ENCODE results near the gene PNPLA3. TPM values are rescaled to one million over a fixed set of nuclear protein-coding genes. Genes with fewer than 3 reads are reported as not detected.

The PNPLA3 gene
- 1 to 10 TPM in 1 of 4 donors, under 1 TPM in 2, not detected in 1; 0.22 to 4.0 (median 0.53) TPM for polyA plus RNA-seq
- long read RNA-seq, donor 1, result 0 reads
- long read RNA-seq, donor 2, result 0 reads
- long read RNA-seq, donor 3, result 0 reads
- long read RNA-seq, donor 4, result 0 reads
- long read RNA-seq, donor 5, result 0 reads
- long read RNA-seq, donor 6, result 0 reads
- long read RNA-seq, donor 7, result 0 reads
- long read RNA-seq, donor 8, result 0 reads
- long read RNA-seq, donor 9, result 0 reads
- long read RNA-seq, donor 10, partial matches to known transcripts, result 0 of 2 reads
- long read RNA-seq, donor 10, other reads (novel, unspliced or antisense), result 0 of 2 reads

GRCh38 chr22:43923631-43924464, at the start of gene PNPLA3:
Gene PNPLA3, plus strand, starts transcription at chr22:43923805. Its CDS starts 107 bp downstream, at chr22:43923912.
- WGBS, 3 donors, result 1 to 2% (median 2%) methylated on average over 77 to 100 of the region's 100 CpGs
- peaks cover 0 to 3% (median 0%) of the 10 kb centered on the region in 3 donors for H3K27me3 ChIP-seq (ENCODE audit: control insufficient read depth in 3 of 3, insufficient read depth in 3 of 3, low read length in 3 of 3)
- H3K36me3 ChIP-seq (ENCODE audit: control insufficient read depth in 3 of 3, insufficient read depth in 2 of 3, low read depth in 1 of 3, low read length in 3 of 3), result no peaks in the 10 kb centered on the region
- no peaks in the 10 kb centered on the region for H3K9me3 ChIP-seq (ENCODE audit: control insufficient read depth in 2 of 2, insufficient read depth in 1 of 2, low read depth in 1 of 2, low read length in 1 of 2)
- H3K4me1 ChIP-seq (ENCODE audit: control insufficient read depth in 3 of 3, insufficient read depth in 2 of 3, low read depth in 1 of 3, low read length in 2 of 3), result peaks cover 0 to 13% (median 0%) of the 10 kb centered on the region in 3 donors
- DNase-seq (peak; percentile 87 to 92), FAIRE-seq (no peak)
- peak within 1 kb of the TSS in 1 of 3 donors; percentile 63 for H3K27ac ChIP-seq (ENCODE audit: low read depth in 1 of 3, low read length in 2 of 3)
- H3K4me3 ChIP-seq (ENCODE audit: low read depth in 1 of 3, low read length in 3 of 3), result peak within 1 kb of the TSS; percentile 44 to 55 (median 44)

GRCh38 chr22:43876866-43877509, 46.6 kb upstream of the PNPLA3 start:
- Histone ChIP-seq H3K9me3 (ENCODE audit: control insufficient read depth in 2 of 2, insufficient read depth in 1 of 2, low read depth in 1 of 2, low read length in 1 of 2) (no peaks in the 10 kb centered on the region), H3K4me3 (ENCODE audit: low read depth in 1 of 3, low read length in 3 of 3) (no peak overlapping the region), H3K27ac (ENCODE audit: low read depth in 1 of 3, low read length in 2 of 3) (no peak overlapping the region), H3K36me3 (ENCODE audit: control insufficient read depth in 3 of 3, insufficient read depth in 2 of 3, low read depth in 1 of 3, low read length in 3 of 3) (no peaks in the 10 kb centered on the region), H3K4me1 (ENCODE audit: control insufficient read depth in 3 of 3, insufficient read depth in 2 of 3, low read depth in 1 of 3, low read length in 2 of 3) (no peaks in the 10 kb centered on the region), H3K27me3 (ENCODE audit: control insufficient read depth in 3 of 3, insufficient read depth in 3 of 3, low read length in 3 of 3) (peaks cover 0 to 3% (median 0%) of the 10 kb centered on the region in 3 donors)
- DNase-seq, result no peak
- no peak for FAIRE-seq
- WGBS, 3 donors, result 57 to 71% (median 63%) methylated on average over 5 of the region's 5 CpGs

- no peaks in the 10 kb centered on the region for H3K36me3 ChIP-seq (ENCODE audit: control insufficient read depth in 3 of 3, insufficient read depth in 2 of 3, low read depth in 1 of 3, low read length in 3 of 3)
- H3K27me3 ChIP-seq (ENCODE audit: control insufficient read depth in 3 of 3, insufficient read depth in 3 of 3, low read length in 3 of 3), result peaks cover 0 to 3% (median 0%) of the 10 kb centered on the region in 3 donors
- H3K4me1 ChIP-seq (ENCODE audit: control insufficient read depth in 3 of 3, insufficient read depth in 2 of 3, low read depth in 1 of 3, low read length in 2 of 3), result no peaks in the 10 kb centered on the region
- H3K4me3 ChIP-seq (ENCODE audit: low read depth in 1 of 3, low read length in 3 of 3), result no peak overlapping the region
- WGBS, 3 donors, result 42 to 55% (median 53%) methylated on average over 12 of the region's 12 CpGs
- no peak overlapping the region for H3K27ac ChIP-seq (ENCODE audit: low read depth in 1 of 3, low read length in 2 of 3)
- no peaks in the 10 kb centered on the region for H3K9me3 ChIP-seq (ENCODE audit: control insufficient read depth in 2 of 2, insufficient read depth in 1 of 2, low read depth in 1 of 2, low read length in 1 of 2)
- DNase-seq (no peak), FAIRE-seq (no peak)
Observed at GRCh38 chr22:43878079-43878795, 45.4 kb upstream of the PNPLA3 start.

- Histone ChIP-seq H3K27me3 (ENCODE audit: control insufficient read depth in 3 of 3, insufficient read depth in 3 of 3, low read length in 3 of 3) (peaks cover 0 to 3% (median 0%) of the 10 kb centered on the region in 3 donors), H3K4me1 (ENCODE audit: control insufficient read depth in 3 of 3, insufficient read depth in 2 of 3, low read depth in 1 of 3, low read length in 2 of 3) (no peaks in the 10 kb centered on the region), H3K4me3 (ENCODE audit: low read depth in 1 of 3, low read length in 3 of 3) (no peak overlapping the region), H3K9me3 (ENCODE audit: control insufficient read depth in 2 of 2, insufficient read depth in 1 of 2, low read depth in 1 of 2, low read length in 1 of 2) (no peaks in the 10 kb centered on the region), H3K27ac (ENCODE audit: low read depth in 1 of 3, low read length in 2 of 3) (no peak overlapping the region), H3K36me3 (ENCODE audit: control insufficient read depth in 3 of 3, insufficient read depth in 2 of 3, low read depth in 1 of 3, low read length in 3 of 3) (no peaks in the 10 kb centered on the region)
- DNase-seq (no peak), FAIRE-seq (no peak)
- 73 to 76% (median 76%) methylated on average over 12 of the region's 12 CpGs for whole genome bisulfite sequencing, 3 donors
Observed at GRCh38 chr22:43878831-43879550, 44.6 kb upstream of the PNPLA3 start.

- FAIRE-seq, result no peak
- H3K9me3 ChIP-seq (ENCODE audit: control insufficient read depth in 2 of 2, insufficient read depth in 1 of 2, low read depth in 1 of 2, low read length in 1 of 2), result no peaks in the 10 kb centered on the region
Observed at GRCh38 chr22:43879901-43880540, 43.6 kb upstream of the PNPLA3 start.

GRCh38 chr22:43880541-43880991, 43.0 kb upstream of the PNPLA3 start:
- no peaks in the 10 kb centered on the region for H3K36me3 ChIP-seq (ENCODE audit: control insufficient read depth in 3 of 3, insufficient read depth in 2 of 3, low read depth in 1 of 3, low read length in 3 of 3)
- no peak for DNase-seq
- H3K4me3 ChIP-seq (ENCODE audit: low read depth in 1 of 3, low read length in 3 of 3), result no peak overlapping the region
- H3K9me3 ChIP-seq (ENCODE audit: control insufficient read depth in 2 of 2, insufficient read depth in 1 of 2, low read depth in 1 of 2, low read length in 1 of 2), result no peaks in the 10 kb centered on the region
- FAIRE-seq, result no peak
- H3K4me1 ChIP-seq (ENCODE audit: control insufficient read depth in 3 of 3, insufficient read depth in 2 of 3, low read depth in 1 of 3, low read length in 2 of 3), result no peaks in the 10 kb centered on the region
- WGBS, 3 donors, result 85 to 91% (median 88%) methylated on average over 14 to 15 of the region's 15 CpGs
- H3K27ac ChIP-seq (ENCODE audit: low read depth in 1 of 3, low read length in 2 of 3), result no peak overlapping the region
- peaks cover 0 to 3% (median 0%) of the 10 kb centered on the region in 3 donors for H3K27me3 ChIP-seq (ENCODE audit: control insufficient read depth in 3 of 3, insufficient read depth in 3 of 3, low read length in 3 of 3)

More at GRCh38 chr22:43879901-43880540, 43.6 kb upstream of the PNPLA3 start:
- Histone ChIP-seq H3K27ac (ENCODE audit: low read depth in 1 of 3, low read length in 2 of 3) (no peak overlapping the region), H3K36me3 (ENCODE audit: control insufficient read depth in 3 of 3, insufficient read depth in 2 of 3, low read depth in 1 of 3, low read length in 3 of 3) (no peaks in the 10 kb centered on the region), H3K4me1 (ENCODE audit: control insufficient read depth in 3 of 3, insufficient read depth in 2 of 3, low read depth in 1 of 3, low read length in 2 of 3) (no peaks in the 10 kb centered on the region), H3K4me3 (ENCODE audit: low read depth in 1 of 3, low read length in 3 of 3) (no peak overlapping the region), H3K27me3 (ENCODE audit: control insufficient read depth in 3 of 3, insufficient read depth in 3 of 3, low read length in 3 of 3) (peaks cover 0 to 3% (median 0%) of the 10 kb centered on the region in 3 donors)
- whole genome bisulfite sequencing, 3 donors, result 77 to 86% (median 83%) methylated on average over 14 of the region's 14 CpGs
- DNase-seq, result no peak
